GM19463 (cell line): Measurements from ENCODE around the gene KRT78.

ENCODE experiments used
- ATAC-seq: cut with Tn5 transposase; IDR thresholded peaks from one replicate; pipeline ENCODE4 v1.9.1; 2021; ENCODE audit warnings: mild to moderate bottlenecking, moderate library complexity; ENCODE audit not compliant: unreplicated experiment

KRT78 gene

DNA sequence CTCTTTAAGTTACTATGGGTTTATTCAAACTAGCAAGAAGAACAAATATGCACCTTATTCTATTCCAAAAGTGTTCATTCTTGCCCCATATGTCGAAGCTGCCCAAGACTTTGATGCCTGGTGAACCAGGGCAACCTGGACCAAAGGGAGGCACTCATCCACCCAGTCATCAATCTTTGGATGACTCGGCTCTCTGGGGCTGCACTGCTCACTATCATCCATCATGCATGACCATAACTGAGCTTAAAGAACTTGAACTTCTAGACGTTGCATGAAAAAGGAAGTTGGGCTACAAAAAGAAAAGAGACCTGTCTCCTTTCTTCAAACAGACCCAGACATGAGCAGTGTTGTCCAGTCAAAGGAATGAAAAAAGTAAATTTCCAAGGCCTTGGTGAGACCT lies 36.0 kb downstream of the KRT78 start:
- ATAC-seq = no peak

DNA sequence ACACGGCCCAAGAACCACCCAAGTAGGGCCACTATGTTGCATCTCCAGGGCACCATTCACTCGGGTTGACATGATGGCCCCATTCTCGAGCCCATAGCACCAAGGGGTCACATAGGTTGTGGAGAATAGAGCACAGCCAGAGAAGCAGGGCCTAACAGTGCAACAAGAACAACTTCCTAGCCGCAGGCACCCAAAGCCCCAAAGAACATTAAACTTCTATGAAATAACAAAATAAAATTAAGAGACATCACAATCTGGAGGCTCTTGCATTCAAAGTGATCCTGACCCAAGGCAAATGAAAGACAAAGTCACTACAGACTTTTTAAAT lies 36.8 kb downstream of the KRT78 start:
- ATAC-seq = no peak

DNA sequence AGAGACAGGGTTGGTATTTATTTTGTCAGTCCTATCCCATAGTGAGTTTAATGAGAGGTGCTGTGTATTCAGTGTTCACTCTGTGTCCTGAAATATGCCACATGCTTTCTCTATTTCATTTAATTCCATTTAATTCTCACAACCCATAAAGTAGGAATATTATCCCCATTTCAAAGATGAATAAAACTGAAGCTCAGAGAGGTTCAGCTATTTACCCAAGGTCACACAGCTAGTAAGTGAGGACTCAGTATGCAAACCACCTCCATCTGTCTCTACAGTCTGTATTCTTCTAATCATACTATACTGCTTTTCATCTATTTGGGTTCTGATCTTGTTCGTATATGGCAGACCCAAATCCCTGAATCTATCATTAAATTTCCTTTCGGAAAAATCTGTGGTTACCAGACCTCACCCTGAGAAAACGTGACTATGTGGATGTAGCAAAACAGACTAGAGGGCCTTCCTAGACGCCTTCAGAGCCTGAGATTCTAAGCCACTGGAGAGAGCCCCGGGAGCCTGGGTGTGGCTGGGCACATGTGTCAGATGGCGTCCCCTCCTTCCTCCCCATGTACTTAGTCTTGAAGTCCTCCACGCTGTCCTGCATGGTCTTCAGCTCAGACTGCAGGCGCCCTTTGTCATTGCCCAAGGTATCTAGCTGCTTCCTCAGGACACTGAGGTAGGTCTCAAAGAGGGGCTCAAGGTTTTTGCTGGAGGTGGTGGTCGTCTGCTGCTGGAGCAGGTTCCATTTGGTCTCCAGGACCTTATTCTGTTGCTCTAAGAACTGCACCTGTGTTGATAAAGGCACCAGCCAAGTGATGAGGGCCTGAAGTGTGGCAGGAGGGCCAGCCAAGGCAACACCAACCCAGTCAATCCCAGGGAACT lies 37.4 kb downstream of the KRT78 start:
- no peak for ATAC-seq

DNA sequence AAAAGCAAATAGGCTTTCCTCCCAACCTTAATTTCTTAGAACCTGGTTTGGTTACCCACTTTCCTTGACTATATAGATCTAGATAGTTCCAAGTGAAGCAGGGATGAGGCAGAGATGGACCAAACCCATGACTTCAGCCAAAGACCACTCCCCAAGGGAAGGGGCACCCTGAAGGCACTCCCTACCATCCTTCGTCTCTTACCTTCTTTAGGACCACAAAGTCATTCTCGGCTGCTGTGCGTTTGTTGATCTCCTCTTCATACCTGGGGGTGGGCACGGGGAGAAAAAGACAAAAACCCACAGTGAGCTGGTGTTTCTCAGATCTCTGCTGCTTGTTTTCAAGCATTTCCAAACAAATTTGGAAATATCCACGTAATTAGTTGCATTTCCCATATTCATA lies 38.2 kb downstream of the KRT78 start:
- ATAC-seq = no peak

DNA sequence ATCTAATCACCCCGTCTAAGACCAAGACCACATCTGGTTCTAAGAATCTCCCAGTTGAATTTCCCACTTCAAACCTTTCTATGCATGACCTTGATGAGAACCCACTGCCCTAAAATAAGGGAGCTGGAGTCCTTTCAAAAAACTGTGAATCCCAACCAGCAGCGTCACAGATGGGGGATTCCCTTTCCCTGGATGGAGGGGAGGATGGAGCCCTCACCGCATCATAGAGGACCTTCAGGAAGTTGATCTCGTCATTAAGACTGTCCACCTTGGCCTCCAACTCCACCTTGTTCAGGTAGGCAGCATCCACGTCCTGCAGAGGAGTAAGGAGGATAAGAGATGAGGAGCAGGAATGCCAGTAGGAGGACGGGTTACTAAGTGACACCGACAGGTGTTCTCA lies 39.6 kb downstream of the KRT78 start:
- no peak for ATAC-seq

DNA sequence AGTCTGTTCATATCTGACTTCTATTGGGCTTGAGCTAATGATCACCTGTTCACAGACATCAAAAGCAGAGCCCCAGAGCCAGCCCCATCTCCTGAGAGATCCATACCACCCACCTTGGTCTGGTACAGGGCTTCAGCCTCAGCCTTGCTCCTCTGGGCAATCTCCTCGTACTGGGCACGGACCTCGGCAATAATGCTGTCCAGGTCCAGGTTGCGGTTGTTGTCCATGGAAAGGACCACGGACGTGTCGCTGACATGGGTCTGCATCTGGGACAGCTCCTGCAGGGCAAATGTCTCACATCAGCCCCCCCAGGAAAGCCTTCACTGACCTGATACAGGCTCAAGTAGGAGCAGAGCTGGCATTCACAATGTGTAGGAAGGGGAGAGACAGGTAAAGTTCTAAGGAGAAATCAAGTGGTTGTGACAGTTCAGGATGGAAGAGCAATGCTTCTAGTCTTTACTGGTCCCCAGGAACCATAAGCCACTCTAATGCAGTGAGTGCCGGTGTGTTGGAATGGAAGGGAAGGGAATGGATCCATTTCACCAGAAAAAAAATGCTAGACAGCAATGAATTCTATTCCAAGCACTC lies 40.1 kb downstream of the KRT78 start:
- ATAC-seq = no peak

DNA sequence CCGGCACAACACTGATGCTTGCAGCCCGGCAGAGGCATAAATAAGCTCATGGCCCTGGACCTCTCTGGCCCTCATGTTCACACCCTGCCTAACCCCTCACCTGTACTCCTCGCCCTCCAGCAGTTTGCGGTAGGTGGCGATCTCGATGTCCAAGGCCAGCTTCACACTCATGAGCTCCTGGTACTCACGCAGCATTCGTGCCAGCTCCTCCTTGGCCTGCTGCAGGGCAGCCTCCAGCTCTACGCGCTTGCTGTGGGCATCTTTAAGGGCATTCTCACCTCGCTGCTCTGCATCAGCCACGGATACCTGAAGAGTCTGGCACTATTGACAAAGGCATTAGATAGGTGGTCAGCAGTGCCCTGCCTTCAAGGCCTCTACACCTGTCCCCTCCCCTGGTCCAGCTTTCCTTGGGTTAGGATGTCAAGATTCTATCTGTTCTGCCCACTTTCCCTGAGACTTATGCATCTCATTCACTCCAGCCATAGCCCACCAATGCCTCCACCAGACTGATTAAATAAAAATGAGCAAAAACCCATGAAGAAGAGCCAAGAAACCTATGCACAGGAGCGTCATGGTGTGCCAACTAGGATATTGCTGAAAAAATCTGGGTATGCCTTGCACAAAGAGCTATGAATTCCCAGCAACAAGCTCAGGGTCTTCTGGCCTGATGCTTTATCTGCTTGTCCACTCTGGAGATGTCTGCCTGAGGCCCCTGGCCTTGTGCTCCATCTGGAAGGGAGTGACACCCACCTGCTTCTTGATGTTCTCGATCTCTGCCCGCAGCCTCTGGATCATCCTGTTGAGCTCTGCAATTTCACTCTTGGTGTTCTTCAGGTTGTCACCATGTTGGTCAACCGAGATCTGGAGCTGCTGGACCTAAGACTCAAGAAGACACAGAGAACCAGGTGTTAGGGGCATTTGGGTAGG lies 41.0 kb downstream of the KRT78 start:
- no peak for ATAC-seq

DNA sequence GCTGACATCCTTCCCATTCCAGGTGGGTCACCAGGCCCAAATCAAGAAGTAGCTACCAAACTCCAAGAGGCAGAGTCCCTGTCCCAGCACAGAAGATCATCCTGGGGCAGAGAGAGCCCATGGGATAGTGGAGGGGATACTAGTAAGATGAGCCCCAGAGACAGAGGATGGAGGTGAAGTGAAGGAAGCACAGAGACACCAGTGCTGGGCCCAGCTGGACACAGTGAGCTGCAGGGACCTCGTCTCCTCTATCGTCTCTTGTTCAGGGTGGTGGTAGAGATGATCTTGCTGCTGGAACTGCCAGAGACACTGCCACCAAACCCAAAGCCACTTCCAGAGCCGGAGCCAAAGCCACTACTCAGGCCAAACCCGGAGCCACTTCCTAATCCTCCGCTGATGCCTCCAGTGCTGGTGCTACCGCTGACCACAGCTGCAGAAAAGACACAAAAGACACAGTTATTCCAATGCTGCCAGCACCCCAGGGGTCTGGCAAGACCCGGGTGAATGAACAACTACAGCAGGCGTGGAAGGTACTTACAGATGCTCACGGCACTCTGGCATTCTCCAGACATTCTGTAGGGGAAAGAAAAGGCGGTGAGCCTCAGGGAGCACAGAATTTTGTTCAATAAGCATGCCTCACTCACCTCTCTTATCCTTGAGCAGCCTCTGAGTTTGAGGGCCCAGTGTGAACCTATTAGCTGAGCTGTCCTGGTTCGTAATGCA lies 41.8 kb downstream of the KRT78 start:
- ATAC-seq = no peak

DNA sequence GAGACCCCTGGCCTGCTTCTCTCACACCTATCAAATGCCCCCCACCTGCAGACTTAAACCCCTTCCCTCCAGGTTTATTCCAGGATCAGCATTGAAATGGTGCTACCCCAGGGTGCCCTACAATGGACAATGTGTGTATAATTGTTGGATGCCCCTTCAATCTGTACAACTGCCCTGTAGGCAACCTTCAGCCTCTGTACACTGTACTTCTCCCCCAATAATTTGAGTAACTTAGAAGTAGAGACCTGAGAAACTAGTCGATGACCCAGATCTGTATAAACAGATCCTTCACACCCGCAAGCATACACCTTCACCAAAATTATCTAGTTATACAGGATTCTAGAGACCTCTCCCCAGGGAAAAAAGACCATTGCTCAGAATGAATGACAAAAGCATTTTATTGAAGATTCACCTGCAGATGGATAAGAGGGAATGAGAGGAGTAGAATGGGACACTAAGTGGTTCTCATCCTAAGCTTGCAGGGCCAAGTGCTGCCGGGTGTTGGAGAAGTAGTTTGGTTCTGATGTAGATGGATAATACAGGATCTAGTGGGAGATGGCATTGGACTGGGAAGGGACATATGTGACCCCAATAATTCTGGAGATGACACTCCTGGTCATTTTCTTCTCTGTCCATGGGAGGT lies 42.5 kb downstream of the KRT78 start:
- ATAC-seq = no peak

DNA sequence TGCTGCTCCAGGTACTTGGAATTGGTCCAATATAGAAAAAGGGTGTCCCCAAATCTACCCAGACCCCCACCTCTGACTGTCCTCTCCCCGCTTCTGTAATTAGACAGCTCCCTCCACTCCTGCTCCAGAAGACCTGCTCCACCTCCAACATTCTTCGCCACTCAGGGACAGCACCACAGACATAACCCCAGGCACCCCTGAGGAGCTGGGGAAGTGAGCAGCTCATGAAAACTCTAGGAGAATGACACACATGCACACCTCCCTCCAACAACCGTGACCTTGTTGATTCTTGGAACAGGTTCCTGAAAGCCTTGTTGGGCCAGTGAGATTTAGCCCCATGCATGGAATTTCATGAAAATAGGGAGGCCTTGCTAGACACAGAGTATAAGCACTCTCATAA lies 43.1 kb downstream of the KRT78 start:
- no peak for ATAC-seq

DNA sequence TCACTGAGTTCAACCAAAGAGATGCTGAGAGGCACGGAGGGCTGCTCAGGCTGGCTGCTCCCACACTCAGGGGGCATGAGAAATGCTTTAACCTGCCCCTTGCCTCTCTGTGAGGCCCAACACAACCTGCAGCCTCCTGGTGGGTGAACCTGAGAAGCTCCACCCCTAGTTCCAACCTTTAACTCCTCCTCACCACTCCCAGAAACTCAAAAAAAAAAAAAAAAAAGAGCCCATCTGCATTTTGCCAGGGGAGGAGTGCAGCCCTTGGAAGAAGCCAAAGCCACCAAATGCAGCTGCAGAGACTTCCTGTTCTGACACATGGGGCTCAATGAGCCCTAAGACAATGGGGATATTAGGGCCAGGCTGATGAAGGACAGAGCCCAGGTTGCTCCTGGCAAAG lies 43.8 kb downstream of the KRT78 start:
- no peak for ATAC-seq

DNA sequence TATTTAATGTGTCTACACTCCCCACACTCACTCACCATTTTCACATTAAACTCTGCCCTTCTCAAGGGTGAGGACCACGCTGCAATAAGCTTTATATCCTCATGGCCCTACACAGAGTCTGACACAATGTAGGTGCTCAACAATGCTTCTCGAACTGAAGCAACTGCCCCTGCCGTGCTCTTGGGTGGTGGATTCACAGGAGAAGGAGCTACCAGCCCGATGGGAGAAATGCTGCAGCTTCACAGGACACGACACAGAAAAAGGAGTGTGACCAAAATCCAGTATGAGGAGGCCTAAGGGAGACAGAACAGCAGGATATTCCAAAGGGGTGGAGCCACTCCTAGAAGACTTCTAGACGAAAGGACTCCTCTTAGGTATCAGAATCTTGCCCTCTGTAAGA lies 46.4 kb downstream of the KRT78 start:
- ATAC-seq = no peak

DNA sequence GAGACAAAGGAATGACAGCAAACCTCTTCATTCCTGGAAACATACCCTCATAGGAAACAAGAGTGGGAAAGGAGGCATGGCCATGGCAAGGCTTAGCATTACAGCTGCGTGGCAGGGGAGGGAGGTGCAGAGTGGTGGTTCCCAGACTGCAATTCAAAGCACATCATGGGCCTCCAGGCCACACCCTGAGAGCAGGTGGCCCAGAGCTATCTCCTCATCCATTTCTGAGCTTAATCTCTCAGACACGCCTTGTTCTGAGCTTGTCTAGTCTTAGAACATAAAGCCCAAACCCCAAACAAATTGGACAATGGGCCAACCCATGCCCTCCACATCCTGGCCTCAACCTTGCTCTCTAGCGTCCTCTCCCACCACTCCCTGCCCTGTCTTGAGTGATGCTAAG lies 47.0 kb downstream of the KRT78 start:
- no peak for ATAC-seq

DNA sequence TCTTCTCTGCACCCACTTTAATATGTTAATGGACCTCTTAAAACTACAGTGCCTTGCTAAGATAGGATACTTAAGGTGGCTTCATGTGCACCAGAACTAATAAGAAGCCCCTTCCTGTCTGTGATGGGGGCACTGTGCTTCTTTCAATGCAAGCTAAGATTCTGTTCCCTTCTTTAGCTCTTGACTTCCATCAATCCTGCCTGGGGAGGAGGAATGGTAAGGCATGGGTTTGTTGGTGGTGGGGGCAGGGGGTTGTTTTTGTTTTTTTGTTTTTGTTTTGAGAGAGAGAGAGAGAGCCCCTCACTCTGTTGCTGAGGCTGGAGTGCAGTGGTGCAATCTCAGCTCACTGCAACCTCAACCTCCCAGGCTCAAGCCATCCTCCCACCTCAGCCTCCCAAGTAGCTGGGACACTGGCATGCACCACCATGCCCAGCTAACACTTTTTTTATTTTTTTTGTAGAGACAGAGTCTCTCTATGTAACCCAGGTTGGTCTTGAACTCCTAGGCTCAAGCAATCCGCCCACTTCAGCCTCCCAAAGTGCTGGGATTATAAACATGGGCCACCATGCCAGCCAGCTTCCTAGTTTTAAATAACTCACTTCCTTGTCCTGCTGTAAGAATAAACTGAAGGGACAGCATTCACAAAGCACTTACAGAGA lies 48.4 kb downstream of the KRT78 start:
- ATAC-seq = no peak

DNA sequence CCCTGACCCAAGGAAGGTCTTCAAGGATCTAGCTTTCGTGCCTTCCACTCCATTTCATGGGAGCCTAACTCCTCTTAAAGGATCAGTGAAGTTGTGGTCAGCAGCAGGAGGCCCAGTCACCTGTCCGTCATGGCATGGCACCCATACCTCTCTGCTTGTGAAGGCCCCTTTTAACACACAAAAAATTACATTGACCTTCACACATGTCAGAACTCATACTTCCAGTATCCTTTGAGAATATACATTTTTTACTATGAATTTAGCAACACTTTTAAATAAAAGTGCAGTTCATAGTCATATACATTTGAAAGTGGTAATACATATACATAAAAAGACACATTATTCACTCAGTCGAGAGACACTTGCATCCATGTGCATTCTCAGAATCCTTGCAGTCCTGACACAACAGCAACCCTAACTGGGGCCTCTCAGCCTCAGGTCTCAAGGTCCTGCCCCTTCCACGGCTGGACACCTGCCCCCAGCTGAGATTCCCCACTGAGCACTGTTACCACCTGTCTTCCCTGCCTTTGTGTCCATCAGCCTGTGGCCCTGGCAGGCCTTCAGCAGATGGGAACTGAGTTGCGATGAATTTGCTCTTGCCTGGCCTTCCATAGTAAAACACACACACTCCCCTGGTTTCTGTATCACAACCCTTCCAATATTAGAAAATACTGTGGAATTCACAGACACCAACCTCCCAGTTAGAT lies 49.1 kb downstream of the KRT78 start:
- ATAC-seq = no peak

DNA sequence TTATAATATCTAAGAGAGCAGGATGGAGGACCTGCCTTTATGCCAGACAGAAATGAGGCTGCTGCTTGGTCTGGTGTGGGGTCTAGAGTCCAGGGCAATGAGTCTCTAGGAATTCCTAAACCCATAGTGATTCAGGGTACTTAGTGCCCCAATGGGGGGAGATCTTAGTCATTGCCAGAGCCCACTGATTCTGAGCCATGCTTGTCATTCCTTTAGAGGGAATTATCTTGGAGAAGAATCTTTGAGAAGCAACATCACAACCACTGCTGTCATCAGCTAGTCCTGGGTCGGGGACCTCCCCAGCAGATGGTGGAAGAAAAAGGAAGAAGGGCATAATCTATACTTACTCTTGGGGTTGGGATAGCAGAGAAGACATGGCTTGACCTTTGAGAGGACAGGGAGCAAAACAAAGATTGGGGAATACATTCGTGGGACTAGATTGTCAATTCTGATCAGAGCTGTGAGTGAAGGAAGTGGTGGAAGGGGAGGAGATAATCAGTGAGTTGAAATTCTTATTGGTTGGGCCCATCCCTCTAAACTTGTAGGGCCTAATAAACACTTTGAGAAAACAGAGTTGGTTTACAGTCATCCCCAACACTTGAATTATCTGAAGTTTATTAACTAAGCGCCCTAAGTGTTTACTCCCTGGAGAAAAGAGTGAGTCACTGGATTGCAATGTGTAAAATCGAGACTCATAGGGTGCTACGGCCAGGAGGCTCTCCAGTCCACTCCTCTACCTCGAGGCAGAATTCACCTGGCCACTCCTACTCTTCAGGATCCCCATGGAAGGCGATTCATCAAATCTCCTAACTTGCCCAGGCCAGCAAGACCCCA lies 49.9 kb downstream of the KRT78 start:
- no peak for ATAC-seq

DNA sequence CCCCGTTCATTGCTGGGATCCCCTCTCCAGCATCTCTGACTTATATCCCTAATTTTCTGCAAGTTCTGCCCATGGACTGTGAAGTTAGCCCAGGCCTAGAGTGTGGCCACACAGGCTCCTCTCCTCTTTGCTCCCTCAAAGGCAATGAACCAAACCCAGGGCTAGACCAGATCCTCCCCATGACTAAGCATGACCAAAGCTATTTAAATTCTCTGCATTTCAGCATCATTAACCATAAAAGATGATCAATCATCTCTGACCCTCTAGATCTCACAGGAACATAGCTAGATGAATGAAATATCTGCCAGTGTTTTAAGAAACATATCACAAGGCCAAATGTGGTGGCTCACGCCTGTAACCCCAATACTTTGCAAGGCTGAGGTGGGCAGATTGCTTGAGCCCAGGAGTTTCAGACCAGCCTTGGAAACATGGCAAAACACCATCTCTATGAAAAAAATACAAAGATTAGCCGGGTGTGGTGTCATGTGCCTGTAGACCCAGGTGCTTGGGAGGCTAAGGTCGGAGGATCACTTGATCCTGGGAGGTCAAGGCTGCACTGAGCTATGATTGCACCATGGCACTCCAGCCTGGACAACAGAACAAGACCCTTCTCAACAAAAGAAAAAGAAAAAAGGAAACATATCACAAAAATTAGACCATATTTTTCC lies 50.7 kb downstream of the KRT78 start:
- no peak for ATAC-seq

DNA sequence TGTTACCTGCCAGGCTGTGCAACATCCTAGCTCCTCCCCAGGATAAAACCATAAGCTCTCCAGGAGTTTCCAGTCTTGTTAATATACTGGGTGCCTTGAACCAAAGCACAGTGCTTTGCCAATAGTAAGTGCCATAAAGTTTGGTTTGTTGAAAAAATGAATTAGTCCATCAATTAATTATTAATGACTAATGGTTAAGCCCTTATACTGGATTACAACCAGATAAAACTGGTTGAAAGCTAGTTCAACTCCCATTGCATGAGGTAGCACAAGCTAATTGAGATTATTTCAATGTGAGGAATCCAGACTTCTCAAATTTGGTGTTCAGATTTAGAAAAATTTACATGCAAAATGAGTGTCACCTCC lies 51.3 kb downstream of the KRT78 start:
- no peak for ATAC-seq
